Kidney glomerular epithelial cell (primary cell): ENCODE data around the gene RIPK3.
"Not testable (repeated sequence)": the region's sequence is repeated elsewhere in the genome, so short reads cannot be mapped to it uniquely, and the experiment has no call there.

ENCODE experiments used
- DNase-seq: peaks from one replicate; lab custom pipeline; 2025; lab: John Stamatoyannopoulos, UW

The RIPK3 gene

DNA sequence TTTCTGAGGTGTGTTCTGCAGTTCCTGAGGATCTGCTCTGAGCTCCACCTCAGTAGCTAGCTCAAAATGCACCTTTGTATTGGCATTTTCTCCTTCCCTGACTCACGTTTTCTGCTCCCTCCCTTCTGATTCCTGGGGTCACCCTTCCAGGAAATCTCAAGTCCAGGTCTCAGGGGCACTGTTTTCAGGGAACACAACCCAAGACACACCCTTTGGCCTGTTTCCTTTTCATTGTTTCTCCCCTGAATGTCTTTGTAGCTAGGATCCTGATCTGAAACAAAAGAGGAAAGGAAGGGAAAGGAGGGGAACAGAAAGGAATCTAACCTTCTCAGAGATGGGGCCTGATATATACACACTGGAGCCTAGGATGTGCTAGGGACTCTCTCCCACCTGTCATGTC lies 7.3 kb upstream of the RIPK3 start:
- DNase-seq: no peak

DNA sequence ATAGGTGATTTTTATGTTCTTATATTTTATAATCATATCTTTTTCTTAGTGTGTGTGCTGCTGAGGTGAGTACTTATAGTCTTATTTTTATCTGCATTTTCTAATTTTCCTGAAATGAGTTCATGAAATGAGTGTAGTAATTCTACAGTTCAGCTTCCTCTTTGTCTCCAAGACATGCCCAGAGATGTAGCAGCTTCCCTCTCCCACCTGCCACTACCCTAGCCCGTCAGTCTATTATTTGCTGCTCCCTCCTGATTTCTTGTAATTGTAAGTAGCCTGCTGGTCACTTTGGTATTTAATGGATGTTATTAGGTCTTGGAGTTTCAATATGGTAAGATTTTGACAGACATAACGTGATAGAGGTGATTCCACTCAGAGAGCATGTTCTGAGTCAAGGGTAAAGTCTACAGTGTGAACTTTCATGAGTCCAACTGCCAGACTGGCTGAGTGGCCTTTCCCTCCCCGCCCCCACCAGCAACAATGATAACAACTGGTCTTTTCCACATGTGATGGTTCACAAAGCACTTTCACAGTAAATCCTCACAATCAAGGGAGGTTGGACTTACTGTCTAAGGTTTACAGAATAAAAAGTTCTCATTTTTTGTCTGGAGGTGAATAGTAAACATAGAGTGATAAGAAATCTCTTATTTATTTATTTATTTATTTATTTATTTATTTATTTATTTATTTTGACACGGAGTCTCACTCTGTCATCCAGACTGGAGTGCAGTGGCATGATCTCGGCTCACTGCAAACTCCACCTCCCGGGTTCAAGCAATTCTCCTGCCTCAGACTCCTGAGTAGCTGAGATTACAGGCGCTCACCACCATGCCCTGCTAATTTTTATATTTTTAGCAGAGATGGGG lies 4.2 kb upstream of the RIPK3 start:
- DNase-seq: no peak

DNA sequence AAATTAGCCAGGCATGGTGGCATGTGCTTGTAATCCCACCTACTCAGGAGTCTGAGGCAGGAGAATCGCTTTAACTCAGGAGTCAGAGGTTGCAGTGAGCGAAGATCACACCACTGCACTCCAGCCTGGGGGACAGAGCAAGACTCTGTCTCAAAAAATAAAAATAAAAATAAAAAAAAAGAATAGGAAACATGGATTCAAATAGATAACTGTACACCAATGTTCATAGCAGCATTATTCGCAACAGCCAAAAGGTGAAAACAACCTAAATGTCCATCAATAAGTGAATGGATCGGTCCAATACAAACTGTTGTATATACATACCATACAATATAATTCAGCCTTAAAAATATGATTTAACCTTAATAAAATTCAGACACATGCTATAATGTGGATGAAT lies 3.1 kb upstream of the RIPK3 start:
- DNase-seq: no peak

DNA sequence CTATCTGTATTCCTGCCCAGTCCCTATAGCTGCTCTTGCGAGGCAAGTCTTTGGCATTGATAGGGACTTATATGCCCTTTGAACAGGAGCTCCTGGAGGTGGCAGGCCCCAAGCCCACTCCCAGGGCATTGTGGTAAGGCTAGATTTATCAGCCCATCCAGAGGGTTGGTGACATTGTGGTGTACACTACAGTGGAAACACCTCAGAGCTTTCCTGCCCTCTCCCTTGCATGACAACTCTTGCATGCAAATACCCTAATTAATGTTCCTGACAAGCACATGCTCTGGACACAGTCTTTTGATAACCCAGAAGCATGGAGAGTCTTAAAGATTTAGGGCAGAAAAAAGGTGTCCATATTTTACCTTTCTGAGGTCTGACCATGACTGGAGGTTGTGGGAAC lies 815 bp upstream of the RIPK3 start:
- DNase-seq: no peak

DNA sequence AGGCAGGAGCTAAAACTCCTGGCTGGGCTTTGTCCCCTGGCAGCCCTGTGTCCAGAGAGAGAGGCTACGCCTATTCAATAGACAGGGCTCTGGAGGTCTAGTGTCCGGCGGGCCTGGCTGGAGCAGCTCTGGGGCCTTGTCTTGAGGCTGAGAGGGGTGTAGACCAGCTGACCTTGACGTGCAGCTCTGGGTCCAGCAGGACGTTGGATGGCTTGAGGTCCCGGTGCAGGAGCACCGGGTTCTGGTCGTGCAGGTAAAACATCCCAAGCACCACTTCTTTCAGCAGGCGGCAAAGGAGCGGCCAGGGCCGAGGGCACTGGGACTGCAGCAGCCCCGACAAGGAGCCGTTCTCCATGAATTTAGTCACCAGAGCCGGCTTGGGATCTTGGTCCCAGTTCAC lies 948 bp downstream of the RIPK3 start:
- no peak for DNase-seq

DNA sequence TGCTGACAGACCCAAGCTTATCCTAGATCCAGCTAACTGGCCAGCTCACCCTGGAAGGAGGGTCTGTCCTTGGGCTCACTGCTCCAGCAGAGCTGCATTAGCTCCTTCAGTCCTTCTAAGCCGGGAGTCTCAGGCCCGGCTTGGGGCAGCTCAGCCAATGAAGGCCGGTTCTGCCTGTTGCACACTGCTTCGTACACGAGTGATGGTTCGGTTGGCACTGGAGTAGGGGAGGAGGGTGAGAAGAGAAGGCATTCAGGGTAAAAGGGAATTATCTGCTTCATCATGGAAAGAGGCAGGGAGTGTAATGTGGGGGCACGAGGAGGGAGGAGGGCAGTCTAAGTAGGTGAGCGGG lies 2.0 kb downstream of the RIPK3 start:
- no peak for DNase-seq

DNA sequence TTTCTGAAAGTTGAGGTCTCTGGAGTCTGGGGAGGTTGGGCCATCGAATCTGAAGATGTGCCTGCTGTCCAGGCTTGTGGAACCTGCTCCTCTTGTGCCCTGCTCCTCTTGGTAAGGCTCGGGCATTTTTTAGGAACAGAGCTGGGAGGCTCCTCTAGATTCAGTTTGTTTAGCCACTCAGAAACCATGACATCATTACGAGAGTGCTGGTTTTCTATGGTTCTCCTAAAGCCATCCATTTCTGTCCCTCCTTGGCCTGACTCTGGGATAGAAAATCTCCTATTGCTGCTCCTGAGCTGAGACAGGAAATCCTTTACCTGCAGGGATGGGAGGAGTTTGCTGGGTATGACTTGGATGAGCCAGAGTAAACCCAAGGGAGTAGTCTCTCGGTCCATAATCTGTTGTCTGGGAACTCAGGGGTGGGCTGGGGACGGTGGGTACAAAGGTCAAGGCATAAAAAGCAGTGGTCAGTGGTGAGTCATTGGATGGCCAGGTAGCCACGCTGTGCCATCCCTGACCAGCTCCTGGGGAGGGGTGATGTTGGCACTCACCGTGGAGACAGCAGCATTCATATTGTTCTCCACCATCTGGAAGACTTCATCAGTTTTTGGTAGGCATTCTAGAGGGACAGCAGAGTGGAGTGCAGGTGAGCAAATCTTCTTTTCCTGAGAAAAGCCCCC lies 2.5 kb downstream of the RIPK3 start:
- DNase-seq: no peak

DNA sequence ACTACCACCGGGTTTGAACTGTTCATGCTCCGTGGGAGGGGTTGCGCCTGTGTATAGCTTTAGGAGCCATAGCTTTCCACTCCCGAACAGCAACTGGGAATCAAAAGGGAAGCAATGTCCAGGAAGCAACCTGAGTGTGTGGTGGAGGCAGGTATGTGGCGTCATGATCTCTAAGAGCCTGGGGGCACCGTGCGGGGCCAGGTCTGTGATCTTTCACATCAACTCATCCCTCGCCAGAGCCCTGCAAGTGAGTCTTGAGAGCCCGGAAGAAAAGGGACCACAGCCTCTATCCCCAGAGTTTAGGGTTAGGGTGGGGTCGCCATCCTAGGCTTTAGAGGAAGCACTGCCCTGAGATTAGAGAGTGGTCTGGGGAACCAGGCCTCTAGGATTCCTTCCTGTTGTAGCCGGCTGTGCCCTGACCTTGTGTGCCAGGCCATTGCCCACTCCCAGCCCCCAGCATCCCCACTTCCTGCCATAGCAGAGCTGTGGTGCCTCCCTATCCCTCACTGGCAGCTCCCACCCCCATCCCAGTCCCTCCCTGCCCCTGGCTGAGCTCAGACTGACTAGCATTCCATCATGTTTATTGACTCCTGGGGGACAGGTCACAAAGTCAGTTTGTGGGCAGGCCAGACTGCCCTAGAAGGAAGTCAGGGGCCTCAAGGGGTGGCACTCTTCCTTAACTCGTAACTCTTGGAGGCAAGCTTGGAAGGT lies 4.2 kb downstream of the RIPK3 start:
- no peak for DNase-seq

DNA sequence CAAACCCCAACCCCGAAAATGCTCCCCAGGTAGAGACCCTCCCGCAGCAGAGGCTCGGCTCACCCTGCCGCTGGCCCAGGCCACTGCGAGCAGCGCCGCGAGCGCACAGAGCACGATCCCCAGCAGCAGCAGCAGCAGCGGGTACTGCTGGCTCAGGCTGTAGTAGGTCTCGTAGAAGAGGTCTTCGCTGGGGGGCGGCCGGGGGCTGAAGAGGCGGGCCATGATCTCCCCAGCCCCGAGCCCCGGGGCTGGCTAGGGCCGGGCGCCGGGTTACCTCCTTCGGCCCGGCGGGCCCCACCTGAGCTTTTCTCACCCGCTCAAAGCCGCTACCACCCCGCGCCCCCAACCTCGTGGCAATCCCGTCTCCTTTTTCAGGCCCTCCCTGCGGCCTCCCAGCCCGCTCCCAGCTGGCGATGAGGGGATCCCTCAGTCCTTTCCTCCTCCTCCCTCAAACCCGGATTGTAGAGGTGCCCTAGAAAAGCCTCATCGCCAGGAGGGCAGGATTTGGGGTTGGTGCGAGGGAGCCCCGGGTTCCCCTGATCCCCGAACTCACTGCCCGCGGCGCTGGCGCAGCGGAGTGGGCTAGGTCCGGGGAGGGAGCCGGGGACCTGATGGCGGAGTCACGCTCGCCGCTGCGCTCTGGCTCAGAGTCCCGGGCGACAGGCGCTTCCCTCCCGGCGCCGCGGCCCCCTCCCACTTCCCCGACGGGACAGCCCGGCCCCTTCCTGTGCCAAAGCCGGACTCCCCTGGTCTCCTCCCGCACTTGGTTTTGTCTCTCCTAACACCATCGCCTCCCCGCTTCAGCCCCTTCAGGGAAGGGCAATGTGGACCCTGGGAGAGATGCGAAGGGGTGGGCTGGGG lies 5.1 kb downstream of the RIPK3 start, which contains the start of gene ADCY4:
Gene ADCY4 (minus strand): TSS at position 641 of the 861 bp plus-strand sequence. CDS start 419 bp downstream, at position 222.
- no peak for DNase-seq

DNA sequence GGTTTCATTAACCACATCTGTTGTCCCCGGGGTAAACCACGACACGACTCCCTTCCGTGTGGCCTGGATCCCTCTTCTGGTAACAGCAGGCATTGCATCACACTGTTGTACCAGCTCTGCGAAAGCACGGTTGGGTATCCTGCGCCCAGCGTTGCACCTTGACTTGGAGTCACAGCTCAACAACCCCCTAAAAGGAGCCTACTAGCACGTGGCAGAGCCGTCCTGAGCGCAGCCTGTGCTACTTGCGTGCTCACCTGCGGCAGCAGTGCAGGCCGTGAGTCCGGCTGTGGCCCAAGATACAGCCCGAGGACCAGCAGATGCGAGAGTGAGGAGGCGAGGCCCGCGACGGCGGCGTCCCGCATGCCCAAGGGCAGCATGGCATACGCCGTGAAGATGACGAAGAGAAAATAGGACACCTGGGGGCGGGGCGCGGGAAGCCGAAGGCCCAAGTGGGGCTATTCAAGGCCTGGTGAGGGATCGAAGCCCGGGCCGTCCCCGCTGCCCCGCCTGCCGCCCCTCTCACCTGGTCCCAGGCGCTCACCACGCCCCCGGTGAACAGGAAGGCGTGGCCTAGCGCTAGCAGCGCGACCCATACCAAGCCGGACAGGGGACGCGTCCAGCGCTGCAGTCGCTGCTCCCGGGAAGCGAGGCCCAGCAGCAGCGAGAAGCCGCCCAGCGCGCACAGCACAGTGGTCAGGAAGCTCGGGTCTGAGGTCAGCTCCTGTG lies 7.4 kb downstream of the RIPK3 start:
- peak; percentile 8 for DNase-seq

DNA sequence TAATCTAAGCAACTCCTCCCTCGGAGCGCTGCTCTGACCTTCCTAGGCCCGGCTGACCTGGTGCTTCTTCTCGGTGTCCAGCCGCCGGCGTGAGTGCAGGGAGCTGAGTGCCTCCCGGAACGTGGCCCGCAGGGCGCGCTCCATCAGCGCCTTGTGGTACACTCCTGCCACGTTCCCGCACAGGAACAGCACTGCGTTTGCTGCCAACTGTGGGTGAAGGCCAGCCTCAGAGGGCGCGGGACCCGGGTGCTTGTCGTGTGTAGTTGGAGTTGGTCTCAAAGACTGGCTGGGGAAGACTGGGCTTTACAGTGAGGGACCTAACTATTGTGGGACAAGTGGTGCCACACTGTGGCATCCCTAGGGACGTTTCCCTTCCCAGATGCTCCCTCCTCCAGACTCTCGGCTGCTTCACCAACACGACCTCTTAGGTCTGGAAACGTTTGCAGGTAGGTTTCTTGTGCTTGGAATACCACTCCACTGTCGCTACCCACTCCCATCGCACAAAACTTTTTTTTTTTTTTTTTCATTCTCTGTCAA lies 8.0 kb downstream of the RIPK3 start:
- DNase-seq: no peak

DNA sequence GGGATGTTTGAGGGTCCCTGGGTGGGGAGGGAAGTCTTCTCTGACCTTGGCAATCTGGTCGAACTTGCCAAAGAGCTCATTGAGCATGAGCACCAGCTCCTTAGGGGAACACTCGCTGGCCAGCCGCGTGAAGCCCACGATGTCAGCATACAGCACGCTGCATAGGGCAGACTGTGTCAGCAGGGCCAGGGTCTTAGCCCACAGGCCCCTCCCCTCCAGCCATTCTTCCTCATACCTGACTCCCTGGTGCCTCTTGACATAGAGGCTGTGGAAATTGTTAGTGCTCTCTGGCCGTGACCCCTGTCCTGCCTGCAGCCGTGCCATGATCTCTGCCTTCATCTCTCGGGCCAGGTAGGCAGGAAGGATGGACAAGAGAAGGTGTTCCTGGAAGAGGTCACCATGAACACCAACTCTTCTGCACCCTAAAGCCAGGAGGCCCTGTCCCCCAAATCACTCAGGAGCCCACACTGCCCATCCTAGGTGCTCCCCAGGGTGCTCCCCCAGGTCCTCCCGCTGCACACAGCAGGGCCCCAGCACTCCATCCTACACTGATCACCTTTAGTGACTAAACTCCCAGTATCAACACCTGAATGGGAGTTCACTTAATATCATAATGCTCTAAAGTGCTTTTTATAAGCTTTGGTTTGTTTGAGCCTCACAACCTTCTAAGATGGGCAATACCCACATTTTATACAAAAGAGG lies 8.7 kb downstream of the RIPK3 start:
- no peak for DNase-seq

DNA sequence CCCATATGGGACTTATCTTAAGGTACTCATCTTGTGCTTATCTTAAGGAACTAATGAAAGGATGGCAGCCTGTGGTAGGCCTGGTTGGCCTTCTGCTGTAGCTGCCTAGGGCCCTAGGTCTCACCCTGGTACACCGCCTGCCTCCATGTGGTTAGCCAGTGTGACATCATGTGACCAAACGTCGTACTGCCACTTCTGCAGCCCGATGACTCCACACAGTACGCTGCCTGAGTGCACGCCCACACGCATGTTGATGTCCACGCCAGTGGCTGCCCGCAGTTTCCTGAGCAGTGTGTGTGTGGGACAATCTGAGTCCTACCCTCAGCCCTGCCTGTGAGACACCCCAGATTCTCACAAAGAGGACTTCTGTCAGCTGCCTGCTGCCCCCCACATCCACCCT lies 10.1 kb downstream of the RIPK3 start:
- DNase-seq: no peak

DNA sequence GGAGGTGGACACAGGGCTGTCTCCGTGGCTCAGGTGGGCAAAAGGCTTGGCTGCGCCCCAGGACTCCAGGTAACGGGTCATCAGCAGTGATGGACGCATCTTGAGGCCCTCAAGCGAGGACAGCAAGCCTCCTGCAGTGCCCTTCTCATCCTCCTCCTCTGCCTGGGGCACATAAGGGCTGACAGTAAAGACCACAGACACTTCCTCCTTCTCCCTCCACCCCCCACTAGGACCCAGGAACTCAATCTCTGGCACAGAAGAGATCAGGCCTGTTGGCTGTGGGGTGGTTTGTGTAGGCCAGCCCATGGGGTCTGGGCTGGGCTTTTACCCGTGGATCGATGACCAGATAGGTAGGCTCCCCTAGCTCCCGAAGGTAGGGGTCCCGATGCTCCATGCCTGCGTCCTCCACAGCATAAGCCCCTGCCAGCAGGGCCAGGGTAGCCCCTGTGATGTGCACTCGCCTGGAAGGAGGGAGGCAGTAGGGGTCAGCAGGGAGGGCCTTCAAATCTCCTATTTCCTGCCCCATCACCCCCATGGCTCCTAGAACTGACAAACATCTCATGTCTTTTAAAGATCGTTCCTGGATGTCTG lies 10.6 kb downstream of the RIPK3 start:
- DNase-seq: no peak

DNA sequence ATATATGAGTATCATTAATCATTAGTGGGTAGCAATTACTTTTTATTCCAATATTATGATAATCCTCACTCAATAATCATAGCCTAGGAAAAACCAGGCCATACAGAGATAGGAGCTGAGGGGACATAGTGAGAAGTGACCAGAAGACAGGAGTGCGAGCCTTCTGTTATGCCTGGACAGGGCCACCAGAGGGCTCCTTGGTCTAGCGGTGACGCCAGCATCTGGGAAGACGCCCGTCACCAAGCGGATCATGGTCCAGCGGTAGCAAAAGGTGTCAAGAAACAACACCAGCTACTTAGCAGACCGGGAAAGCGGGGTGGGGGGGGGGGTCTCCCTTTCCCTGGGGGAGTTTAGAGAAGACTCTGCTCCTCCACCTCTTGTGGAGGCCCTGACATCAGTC lies 11.9 kb downstream of the RIPK3 start:
- not testable (repeated sequence) for DNase-seq

DNA sequence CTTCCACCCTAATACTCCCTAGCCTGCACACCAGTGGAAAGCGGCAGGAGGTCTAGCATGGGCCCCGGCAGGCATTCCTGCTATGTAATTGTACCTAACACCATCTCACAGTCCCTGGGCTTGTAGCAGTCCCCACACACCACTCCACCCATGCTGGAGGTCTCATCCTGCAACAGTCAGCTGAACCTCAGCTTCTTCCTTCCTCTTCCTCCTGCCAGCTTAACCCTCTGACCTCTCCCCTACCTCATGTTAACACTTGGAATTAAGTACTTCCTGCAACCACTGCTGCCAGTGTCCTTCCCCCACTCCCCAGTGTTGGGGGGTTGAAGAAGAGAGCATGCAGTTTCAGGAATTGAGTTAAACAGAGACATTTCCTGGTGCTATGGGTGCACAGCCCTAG lies 12.5 kb downstream of the RIPK3 start:
- DNase-seq: no peak

DNA sequence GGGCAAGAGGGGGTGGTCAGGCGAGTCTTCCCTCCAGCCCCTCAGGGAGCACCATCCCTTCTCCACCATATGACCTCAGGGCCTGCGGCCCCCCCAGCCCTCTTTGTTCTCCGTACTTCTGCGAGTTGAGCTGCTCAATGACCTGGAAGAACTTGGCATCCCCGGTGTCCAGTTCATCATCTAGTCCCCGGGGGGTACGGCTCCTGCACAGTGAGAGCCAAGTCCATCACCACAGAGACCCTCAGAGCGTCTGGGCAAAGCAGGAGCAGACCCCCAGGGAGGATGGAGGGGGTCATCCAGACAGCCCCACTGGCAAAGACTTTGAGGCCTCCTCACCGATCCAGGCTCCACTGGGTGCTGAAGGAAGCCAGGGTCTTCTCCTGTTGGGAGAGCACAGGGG lies 13.8 kb downstream of the RIPK3 start:
- DNase-seq: no peak

DNA sequence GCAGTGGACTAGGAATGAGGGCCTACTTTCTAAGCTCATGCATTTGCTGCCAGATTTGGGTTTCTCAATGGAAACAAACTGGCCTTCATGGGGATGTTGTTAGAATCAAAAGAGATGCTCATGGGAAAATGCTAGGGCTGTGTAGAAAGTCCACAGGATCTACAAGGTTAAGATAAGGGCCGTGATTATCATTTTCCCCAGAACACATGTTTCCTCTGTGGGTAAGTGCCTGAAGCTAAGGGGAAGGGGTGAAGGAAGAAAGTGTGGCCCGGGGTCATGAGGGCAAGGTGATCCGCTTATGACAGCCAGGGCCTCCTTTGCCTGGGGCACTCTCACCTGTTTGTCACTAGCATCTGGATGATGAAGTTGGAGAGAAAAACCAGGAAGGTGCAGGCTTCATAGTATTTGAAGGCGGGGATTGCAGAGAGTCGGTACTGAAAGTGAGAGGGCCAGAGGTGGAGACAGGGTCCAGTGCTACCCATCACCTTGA lies 14.7 kb downstream of the RIPK3 start:
- no peak for DNase-seq

DNA sequence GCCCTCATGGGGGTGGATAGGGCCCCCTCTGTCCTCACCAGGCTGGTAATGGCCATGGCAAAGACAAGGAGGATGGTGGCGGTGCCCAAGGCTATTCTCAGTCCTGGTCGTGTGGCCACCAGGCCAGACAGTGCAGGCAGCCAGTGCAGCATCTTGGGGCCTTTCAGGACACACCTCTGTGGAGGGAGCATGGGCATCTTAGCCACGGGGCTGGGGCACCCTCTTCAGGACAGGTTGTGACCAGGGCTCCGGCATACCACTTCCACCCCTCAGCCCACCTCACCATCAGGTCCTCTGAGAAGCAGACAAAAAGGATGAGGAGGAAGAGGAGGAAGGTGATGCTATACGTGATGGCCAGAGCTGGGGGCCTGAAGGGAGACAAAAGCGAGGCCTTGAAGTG lies 15.8 kb downstream of the RIPK3 start:
- no peak for DNase-seq

DNA sequence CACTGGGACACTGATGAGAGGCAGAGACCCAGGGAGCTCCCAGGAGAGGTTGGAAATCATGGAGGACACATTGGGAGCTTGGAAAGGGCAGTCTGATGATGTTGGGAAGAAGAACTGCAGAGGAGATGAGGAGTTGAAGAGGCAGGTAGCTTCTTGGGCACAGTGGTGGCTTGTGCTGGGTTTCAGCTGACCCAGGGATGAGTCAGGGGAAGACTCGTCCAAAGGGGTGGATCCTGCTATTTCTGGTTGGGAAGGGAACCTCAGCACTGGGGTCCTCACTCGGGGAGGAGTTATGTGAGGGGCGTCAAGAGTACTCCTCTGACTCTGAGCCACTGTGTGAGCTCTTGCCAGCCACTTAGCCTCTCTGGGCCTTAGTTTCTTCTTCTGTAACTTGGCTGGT lies 16.4 kb downstream of the RIPK3 start:
- no peak for DNase-seq
